ENCODE measurements around the gene CPA1.

- TF ChIP-seq CTCF (IDR thresholded peaks at IDR 0.05; ENCODE audit: insufficient read depth, low read length) (no peak), POLR2AphosphoS5 (IDR thresholded peaks at IDR 0.05; ENCODE audit: low read depth) (no peak), GABPA (IDR thresholded peaks at IDR 0.05; ENCODE audit: low read depth) (no peak), REST (IDR thresholded peaks at IDR 0.05; ENCODE audit: insufficient replicate concordance, low read depth) (no peak)
Observed at GRCh38 chr7:130385600-130386066, 5.3 kb downstream of the CPA1 start.

All from HL-60 (cell line).